ENCODE data around the gene ARL6IP5.

DNA sequence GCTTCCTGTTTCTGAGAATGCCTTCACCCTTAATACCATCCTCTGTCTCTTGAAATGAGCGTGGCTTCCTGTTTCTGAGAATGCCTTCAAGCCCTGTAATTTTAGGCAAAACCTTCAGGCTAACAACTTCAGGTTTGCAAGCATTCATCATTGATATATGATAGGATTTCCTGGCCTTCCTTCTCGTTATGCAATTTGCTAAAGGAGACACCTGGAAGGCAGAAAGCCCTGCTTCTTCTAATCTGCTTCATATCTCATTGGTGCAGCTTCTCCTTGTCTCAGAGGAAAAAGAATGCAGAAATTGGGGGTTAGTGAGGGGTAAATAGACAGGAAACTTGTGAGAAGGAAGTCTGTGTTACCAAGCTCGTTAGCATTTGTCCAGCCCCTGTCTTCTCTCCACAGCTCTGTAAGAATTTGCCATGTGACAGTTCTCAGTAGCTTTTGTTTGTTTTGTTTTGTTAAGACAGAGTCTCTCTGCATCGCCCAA is 7.3 kb downstream of the ARL6IP5 start:
- TF ChIP-seq, protein P1, sequence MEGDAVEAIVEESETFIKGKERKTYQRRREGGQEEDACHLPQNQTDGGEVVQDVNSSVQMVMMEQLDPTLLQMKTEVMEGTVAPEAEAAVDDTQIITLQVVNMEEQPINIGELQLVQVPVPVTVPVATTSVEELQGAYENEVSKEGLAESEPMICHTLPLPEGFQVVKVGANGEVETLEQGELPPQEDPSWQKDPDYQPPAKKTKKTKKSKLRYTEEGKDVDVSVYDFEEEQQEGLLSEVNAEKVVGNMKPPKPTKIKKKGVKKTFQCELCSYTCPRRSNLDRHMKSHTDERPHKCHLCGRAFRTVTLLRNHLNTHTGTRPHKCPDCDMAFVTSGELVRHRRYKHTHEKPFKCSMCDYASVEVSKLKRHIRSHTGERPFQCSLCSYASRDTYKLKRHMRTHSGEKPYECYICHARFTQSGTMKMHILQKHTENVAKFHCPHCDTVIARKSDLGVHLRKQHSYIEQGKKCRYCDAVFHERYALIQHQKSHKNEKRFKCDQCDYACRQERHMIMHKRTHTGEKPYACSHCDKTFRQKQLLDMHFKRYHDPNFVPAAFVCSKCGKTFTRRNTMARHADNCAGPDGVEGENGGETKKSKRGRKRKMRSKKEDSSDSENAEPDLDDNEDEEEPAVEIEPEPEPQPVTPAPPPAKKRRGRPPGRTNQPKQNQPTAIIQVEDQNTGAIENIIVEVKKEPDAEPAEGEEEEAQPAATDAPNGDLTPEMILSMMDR (IDR thresholded peaks at IDR 0.05): no peak
- TF ChIP-seq POLR2A (IDR thresholded peaks at IDR 0.05) (peak in 1 of 4 donors; percentile 18), EP300 (IDR thresholded peaks at IDR 0.05) (no peak), POLR2AphosphoS5 (IDR thresholded peaks at IDR 0.05) (no peak)
